IMR-90 (cell line): ENCODE data around the gene DIP2B. TPM values are rescaled to one million over a fixed set of nuclear protein-coding genes. Genes with fewer than 3 reads are reported as not detected.

ENCODE experiments used
- ATAC-seq: fragments of 200-7000 bp; cut with Tn5 transposase; 2 replicates; pipeline ENCODE4 v1.9.1; 2020; ENCODE audit warnings: low read depth, mild to moderate bottlenecking, moderate library complexity
- BruUV-seq: library from RNA; stranded (reverse); fragments of 400-500 nt; replicated peaks from 2 replicates; lab custom pipeline; 2021; lab: Mats Ljungman, UMichigan
- CTCF ChIA-PET: fragments of 300-600 bp; formaldehyde crosslinking; extraction: SDS; loops from one replicate; lab custom pipeline; 2021; ENCODE audit warnings: antibody characterized with exemption; lab: Yijun Ruan, JAX
- POLR2A ChIA-PET: fragments of 300-600 bp; sonication (Branson Sonifier 250); formaldehyde crosslinking; loops from one replicate; lab custom pipeline; 2022; ENCODE audit warnings: antibody characterized with exemption; ENCODE audit not compliant: unreplicated experiment; lab: Charles Lee
- DNase-seq: peaks from one replicate; pipeline ENCODE4 v3.0.0; 2013
- H2AFZ ChIP-seq: replicated peaks from 2 replicates; pipeline ENCODE3; 2013; ENCODE audit warnings: low read length, mild to moderate bottlenecking; ENCODE audit not compliant: poor library complexity
- H2AK5ac ChIP-seq: 2 replicates; pipeline ENCODE4 v1.6.1; 2013; ENCODE audit warnings: low read depth, low read length, inconsistent platforms
- H2AK9ac ChIP-seq: replicated peaks from 2 replicates; pipeline ENCODE3; 2013; ENCODE audit warnings: mild to moderate bottlenecking, low read depth, low read length, moderate library complexity; ENCODE audit not compliant: poor library complexity
- H2BK120ac ChIP-seq: 2 replicates; pipeline ENCODE4 v1.6.1; 2013; ENCODE audit warnings: low read depth, low read length, inconsistent platforms
- H2BK15ac ChIP-seq: 3 replicates; pipeline ENCODE4 v1.6.1; 2013; ENCODE audit warnings: low read depth, low read length, inconsistent platforms
- H2BK20ac ChIP-seq: 2 replicates; pipeline ENCODE4 v1.6.1; 2013; ENCODE audit warnings: low read depth, mild to moderate bottlenecking, inconsistent platforms, low read length, moderate library complexity
- H2BK5ac ChIP-seq: 2 replicates; pipeline ENCODE4 v1.6.1; 2013; ENCODE audit warnings: mild to moderate bottlenecking, low read depth, low read length, inconsistent platforms; ENCODE audit not compliant: poor library complexity, severe bottlenecking
- H3K14ac ChIP-seq: replicated peaks from 2 replicates; pipeline ENCODE4 v1.6.1; 2013; ENCODE audit warnings: low read depth, low read length, inconsistent platforms
- H3K18ac ChIP-seq: 2 replicates; pipeline ENCODE4 v1.6.1; 2013; ENCODE audit warnings: low read depth, low read length, control low read depth
- H3K23ac ChIP-seq: 2 replicates; pipeline ENCODE4 v1.6.1; 2013; ENCODE audit warnings: low read depth, low read length, inconsistent platforms
- H3K27ac ChIP-seq: 2 replicates; pipeline ENCODE4 v1.5.1; 2013; ENCODE audit warnings: mild to moderate bottlenecking, control low read depth, low read length; ENCODE audit not compliant: insufficient read depth
- H3K27me3 ChIP-seq: 2 replicates; pipeline ENCODE4 v1.6.1; 2013; ENCODE audit warnings: low read length; ENCODE audit not compliant: control insufficient read depth, insufficient read depth
- H3K36me3 ChIP-seq: 2 replicates; pipeline ENCODE4 v1.6.1; 2013; ENCODE audit warnings: low read length, mixed read lengths; ENCODE audit not compliant: control insufficient read depth, insufficient read depth
- H3K4ac ChIP-seq: 2 replicates; pipeline ENCODE4 v1.6.1; 2013; ENCODE audit warnings: low read depth, low read length, inconsistent platforms
- H3K4me1 ChIP-seq: 2 replicates; pipeline ENCODE4 v1.6.1; 2013; ENCODE audit warnings: low read length, mixed read lengths; ENCODE audit not compliant: control insufficient read depth, insufficient read depth
- H3K4me2 ChIP-seq: 2 replicates; pipeline ENCODE4 v1.6.1; 2013; ENCODE audit warnings: low read depth, mild to moderate bottlenecking, control low read depth, low read length, moderate library complexity
- H3K4me3 ChIP-seq: 2 replicates; pipeline ENCODE4 v1.5.1; 2013; ENCODE audit warnings: low read depth, mild to moderate bottlenecking, control low read depth, low read length, moderate library complexity; ENCODE audit not compliant: insufficient read depth
- H3K56ac ChIP-seq: 2 replicates; pipeline ENCODE4 v1.6.1; 2013; ENCODE audit warnings: low read length, inconsistent platforms; ENCODE audit not compliant: insufficient read depth; ENCODE audit errors: extremely low read depth
- H3K79me1 ChIP-seq, 2 experiments: 2 replicates each; pipeline ENCODE4 v1.6.1; 2013; ENCODE audit warnings: low read length in 2 of 2, inconsistent platforms in 1 of 2, low read depth in 1 of 2
- H3K9ac ChIP-seq: 2 replicates; pipeline ENCODE4 v1.6.1; 2013; ENCODE audit warnings: low read depth, low read length, control low read depth
- H3K9me1 ChIP-seq: 2 replicates; pipeline ENCODE4 v1.6.1; 2013; ENCODE audit warnings: low read length, inconsistent platforms; ENCODE audit not compliant: insufficient read depth
- H3K9me3 ChIP-seq: 2 replicates; pipeline ENCODE4 v1.6.1; 2013; ENCODE audit warnings: low read length; ENCODE audit not compliant: control insufficient read depth, insufficient read depth
- H4K20me1 ChIP-seq: 2 replicates; pipeline ENCODE4 v1.6.1; 2013; ENCODE audit warnings: low read length, inconsistent platforms; ENCODE audit not compliant: insufficient read depth
- H4K5ac ChIP-seq: 2 replicates; pipeline ENCODE4 v1.6.1; 2013; ENCODE audit warnings: mild to moderate bottlenecking, low read depth, low read length, control low read depth
- H4K8ac ChIP-seq, 2 experiments: 2 replicates each; pipeline ENCODE4 v1.6.1; 2013; ENCODE audit warnings: low read depth in 2 of 2, low read length in 2 of 2, control low read depth in 1 of 2, inconsistent platforms in 1 of 2
- H4K91ac ChIP-seq: 2 replicates; pipeline ENCODE4 v1.6.1; 2013; ENCODE audit warnings: low read depth, low read length, inconsistent platforms; ENCODE audit not compliant: insufficient read depth
- BHLHE40 ChIP-seq: fragments of 150-350 bp; IDR thresholded peaks from 2 replicates; pipeline ENCODE4 v1.6.1; 2016; ENCODE audit warnings: mild to moderate bottlenecking, low read depth, low read length
- CEBPB ChIP-seq: IDR thresholded peaks from 2 replicates; pipeline ENCODE4 v1.6.1; 2012; ENCODE audit warnings: low read depth, low read length, improper control_type of control experiment
- CHD1 ChIP-seq: IDR thresholded peaks from 2 replicates; pipeline ENCODE4 v1.6.1; 2012; ENCODE audit warnings: low read depth, low read length, improper control_type of control experiment
- CTCF ChIP-seq: conservative IDR thresholded peaks from 2 replicates; pipeline ENCODE4 v1.5.1; 2012; ENCODE audit warnings: mild to moderate bottlenecking, low read depth, low read length, improper control_type of control experiment
- FOS ChIP-seq: fragments of 150-350 bp; IDR thresholded peaks from 2 replicates; pipeline ENCODE4 v1.6.1; 2016; ENCODE audit warnings: low read depth, low read length
- MAFK ChIP-seq: IDR thresholded peaks from 2 replicates; pipeline ENCODE4 v1.6.1; 2012; ENCODE audit warnings: low read depth, low read length, improper control_type of control experiment
- MAZ ChIP-seq: IDR thresholded peaks from 2 replicates; pipeline ENCODE4 v1.6.1; 2012; ENCODE audit warnings: low read depth, mild to moderate bottlenecking, low read length, improper control_type of control experiment, moderate library complexity, borderline replicate concordance
- MXI1 ChIP-seq: IDR thresholded peaks from 2 replicates; pipeline ENCODE4 v1.6.1; 2012; ENCODE audit warnings: low read depth, mild to moderate bottlenecking, low read length, moderate library complexity, borderline replicate concordance
- NFE2L2 ChIP-seq: fragments of 150-350 bp; IDR thresholded peaks from 2 replicates; pipeline ENCODE4 v1.6.1; 2016; ENCODE audit warnings: low read depth, mild to moderate bottlenecking, low read length
- POLR2A ChIP-seq: IDR thresholded peaks from 2 replicates; pipeline ENCODE4 v1.6.1; 2012; ENCODE audit warnings: mild to moderate bottlenecking, low read depth, low read length
- RAD21 ChIP-seq: IDR thresholded peaks from 2 replicates; pipeline ENCODE4 v1.6.1; 2012; ENCODE audit warnings: low read length, improper control_type of control experiment
- RCOR1 ChIP-seq: IDR thresholded peaks from 2 replicates; pipeline ENCODE4 v1.6.1; 2012; ENCODE audit warnings: mild to moderate bottlenecking, low read length, improper control_type of control experiment; ENCODE audit not compliant: insufficient replicate concordance
- RFX5 ChIP-seq: IDR thresholded peaks from 2 replicates; pipeline ENCODE4 v1.8.0; 2012; ENCODE audit warnings: low read depth, mild to moderate bottlenecking, low read length, moderate library complexity
- SMC3 ChIP-seq: fragments of 150-350 bp; IDR thresholded peaks from 2 replicates; pipeline ENCODE4 v1.6.1; 2016; ENCODE audit warnings: low read depth, mild to moderate bottlenecking, antibody characterized with exemption, low read length, moderate library complexity
- USF2 ChIP-seq: fragments of 150-350 bp; IDR thresholded peaks from 2 replicates; pipeline ENCODE4 v1.6.1; 2017; ENCODE audit warnings: mild to moderate bottlenecking, antibody characterized with exemption, low read length, low read depth
- WGBS, 2 experiments: methylation state at CpG; one replicate each; pipeline versions ENCODE4 v1.1.5 to v1.1.7; 2013; ENCODE audit warnings: missing lambda C conversion rate in 2 of 2; ENCODE audit not compliant: insufficient read length in 1 of 2; ENCODE audit errors: extremely low coverage in 2 of 2; 5-methylcytosine and 5-hydroxymethylcytosine counted together
- dilution Hi-C: fragments of 300-500 bp; cut with HindIII; formaldehyde crosslinking; loops from one replicate; pipeline ENCODE4 v1.14.3; 2018; ENCODE audit warnings: low sequenced_read_pairs; ENCODE audit not compliant: unreplicated experiment
- in situ Hi-C: fragments of 300-500 bp; cut with MboI; formaldehyde crosslinking; loops from 3 replicates; pipeline ENCODE4 v1.14.3; 2019; ENCODE audit warnings: low sequenced_read_pairs, inconsistent platforms, mixed read lengths
- intact Hi-C: fragments of 100-400 bp; cut with micrococcal nuclease; formaldehyde crosslinking; loops from 2 replicates; pipeline ENCODE4 v1.10.0; 2022
- polyA plus RNA-seq, 3 experiments: library from polyadenylated mRNA; depleted of rRNA; stranded (reverse); fragments of >200 nt; gene quantifications; 2 replicates each; pipeline ENCODE4 v1.2.3, GENCODE V29; 2012; ENCODE audit warnings: low replicate concordance in 1 of 3
- total RNA-seq: library from RNA; depleted of rRNA; stranded (reverse); fragments of >200 nt; gene quantifications from 2 replicates; pipeline ENCODE4 v1.2.3, GENCODE V29; 2012
- TF ChIP-seq, protein P1 (sequence below): fragments of 150-350 bp; IDR thresholded peaks from 2 replicates; pipeline ENCODE4 v1.6.1; 2016; ENCODE audit warnings: low read depth, mild to moderate bottlenecking, low read length, moderate library complexity, borderline replicate concordance

DIP2B gene
- total and polyA plus RNA-seq, 2 of the 4 experiments (the other 2 are of a cell fraction): 7.7 to 12.9 TPM

- Histone ChIP-seq H3K56ac (no peak overlapping the region), H3K9me1 (no peaks in the 10 kb centered on the region), H3K9me3 (no peaks in the 10 kb centered on the region), H3K23ac (no peak overlapping the region), H4K8ac (no peak overlapping the region), H2AK5ac (no peak overlapping the region), H2BK20ac (no peak overlapping the region), H3K4me3 (no peak overlapping the region), H3K4ac (no peak overlapping the region), H4K5ac (no peak overlapping the region), H3K9ac (no peak overlapping the region), H2AK9ac (no peak overlapping the region), H2BK15ac (no peak overlapping the region), H3K27me3 (no peaks in the 10 kb centered on the region), H3K4me1 (peaks cover 2% of the 10 kb centered on the region; the same call in 1 of the 2 replicates), H3K18ac (no peak overlapping the region), H4K20me1 (peaks cover 21% of the 10 kb centered on the region), H4K91ac (no peak overlapping the region), H3K27ac (no peak overlapping the region), H3K79me1 (peaks cover 26 to 63% of the 10 kb centered on the region in 2 experiments), H3K36me3 (no peaks in the 10 kb centered on the region; the same call in 1 of the 2 replicates), H3K14ac (no peak overlapping the region), H2BK120ac (no peak overlapping the region), H2AFZ (no peak overlapping the region), H3K4me2 (no peak overlapping the region), H2BK5ac (no peak overlapping the region)
- ChIA-PET CTCF (interaction anchor here (0.8 to 1.3 kb wide), 3 partner anchors 12 to 130 kb away, joined by 3 to 5 read pairs (median 4); no protein-coding TSS in a partner anchor), POLR2A (no interaction called here)
- in situ Hi-C loops (loop anchor here (5.0 to 25.0 kb wide), 2 partner anchors 129 to 854 kb away; no protein-coding TSS in a partner anchor), intact Hi-C loops (loop anchor here (5.0 kb wide), 1 partner anchor 114 kb away; no protein-coding TSS in a partner anchor), dilution Hi-C loops (no loop called here)
- DNase-seq (no peak), ATAC-seq (no peak)
- 100% methylated on average over 1 of the region's 6 CpGs; no CpG with 5 or more reads in 1 of the 2 experiments for WGBS, 2 experiments
- TF ChIP-seq MXI1 (no peak), FOS (no peak), CEBPB (no peak), RCOR1 (no peak), MAZ (no peak), SMC3 (no peak), RFX5 (no peak), MAFK (no peak), BHLHE40 (no peak), POLR2A (no peak), USF2 (no peak), CTCF (no peak), CHD1 (no peak), RAD21 (no peak), NFE2L2 (no peak)
- TF ChIP-seq, protein P1, sequence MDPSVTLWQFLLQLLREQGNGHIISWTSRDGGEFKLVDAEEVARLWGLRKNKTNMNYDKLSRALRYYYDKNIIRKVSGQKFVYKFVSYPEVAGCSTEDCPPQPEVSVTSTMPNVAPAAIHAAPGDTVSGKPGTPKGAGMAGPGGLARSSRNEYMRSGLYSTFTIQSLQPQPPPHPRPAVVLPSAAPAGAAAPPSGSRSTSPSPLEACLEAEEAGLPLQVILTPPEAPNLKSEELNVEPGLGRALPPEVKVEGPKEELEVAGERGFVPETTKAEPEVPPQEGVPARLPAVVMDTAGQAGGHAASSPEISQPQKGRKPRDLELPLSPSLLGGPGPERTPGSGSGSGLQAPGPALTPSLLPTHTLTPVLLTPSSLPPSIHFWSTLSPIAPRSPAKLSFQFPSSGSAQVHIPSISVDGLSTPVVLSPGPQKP: no peak
- no TSS peak for BruUV-seq
These were observed 3.6 kb downstream of the DIP2B start for GRCh38 chr12:50508414-50508813.
